HFF-Myc (cell line): ENCODE data around the gene FARP1.

Experiments used
- DNase-seq: peaks from one replicate; pipeline ENCODE4 v3.0.0-alpha.2; 2011; ENCODE audit warnings: low read depth; ENCODE audit errors: extremely low read depth
- H3K4me3 ChIP-seq: replicated peaks from 2 replicates; pipeline ENCODE4 v1.5.1; 2011; ENCODE audit warnings: low read depth, mild to moderate bottlenecking, control low read depth, low read length
- TF ChIP-seq, protein P1 (sequence below): IDR thresholded peaks from 2 replicates; pipeline ENCODE4 v1.5.1; 2012; ENCODE audit warnings: mild to moderate bottlenecking, low read depth, low read length, control low read depth; ENCODE audit errors: missing control alignments

FARP1 gene

DNA sequence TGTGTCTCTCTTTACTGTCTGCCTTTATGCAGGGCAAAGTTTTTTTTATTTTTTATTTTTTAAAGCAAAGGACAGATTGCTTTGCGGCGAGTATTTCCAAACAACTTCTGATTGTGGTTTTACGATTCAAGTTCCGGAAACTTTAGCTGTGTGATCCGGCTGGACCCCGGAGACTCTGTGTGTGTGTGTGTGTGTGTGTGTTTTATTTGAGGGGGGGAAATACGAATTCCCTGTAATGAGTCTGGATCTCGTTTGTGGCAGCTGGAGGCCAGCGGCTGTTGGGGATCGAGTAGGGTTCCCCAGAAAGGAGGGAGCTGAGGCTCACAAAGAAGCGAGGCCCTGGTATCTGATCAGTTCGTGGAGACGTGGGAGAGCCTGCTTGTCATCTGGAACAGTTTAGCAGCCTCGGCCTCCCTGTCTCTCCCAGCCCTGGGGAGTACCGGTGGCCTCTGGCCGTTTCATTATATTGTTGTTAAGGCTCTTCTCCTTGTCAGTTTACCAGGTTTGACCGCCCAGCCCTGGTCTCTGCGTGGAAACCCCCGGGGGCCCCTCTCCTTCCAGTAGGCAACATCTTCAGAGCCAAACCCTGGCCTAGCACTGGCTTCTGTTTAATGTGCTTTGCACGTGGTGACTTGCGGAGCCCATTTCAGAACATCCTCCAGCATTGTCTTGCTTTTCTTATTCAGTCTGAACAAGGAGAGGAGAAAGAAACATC lies 1.3 kb downstream of the FARP1 start:
- TF ChIP-seq, protein P1, sequence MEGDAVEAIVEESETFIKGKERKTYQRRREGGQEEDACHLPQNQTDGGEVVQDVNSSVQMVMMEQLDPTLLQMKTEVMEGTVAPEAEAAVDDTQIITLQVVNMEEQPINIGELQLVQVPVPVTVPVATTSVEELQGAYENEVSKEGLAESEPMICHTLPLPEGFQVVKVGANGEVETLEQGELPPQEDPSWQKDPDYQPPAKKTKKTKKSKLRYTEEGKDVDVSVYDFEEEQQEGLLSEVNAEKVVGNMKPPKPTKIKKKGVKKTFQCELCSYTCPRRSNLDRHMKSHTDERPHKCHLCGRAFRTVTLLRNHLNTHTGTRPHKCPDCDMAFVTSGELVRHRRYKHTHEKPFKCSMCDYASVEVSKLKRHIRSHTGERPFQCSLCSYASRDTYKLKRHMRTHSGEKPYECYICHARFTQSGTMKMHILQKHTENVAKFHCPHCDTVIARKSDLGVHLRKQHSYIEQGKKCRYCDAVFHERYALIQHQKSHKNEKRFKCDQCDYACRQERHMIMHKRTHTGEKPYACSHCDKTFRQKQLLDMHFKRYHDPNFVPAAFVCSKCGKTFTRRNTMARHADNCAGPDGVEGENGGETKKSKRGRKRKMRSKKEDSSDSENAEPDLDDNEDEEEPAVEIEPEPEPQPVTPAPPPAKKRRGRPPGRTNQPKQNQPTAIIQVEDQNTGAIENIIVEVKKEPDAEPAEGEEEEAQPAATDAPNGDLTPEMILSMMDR, result no peak
- DNase-seq, result no peak
- peak overlapping the region; percentile 80 for H3K4me3 ChIP-seq

DNA sequence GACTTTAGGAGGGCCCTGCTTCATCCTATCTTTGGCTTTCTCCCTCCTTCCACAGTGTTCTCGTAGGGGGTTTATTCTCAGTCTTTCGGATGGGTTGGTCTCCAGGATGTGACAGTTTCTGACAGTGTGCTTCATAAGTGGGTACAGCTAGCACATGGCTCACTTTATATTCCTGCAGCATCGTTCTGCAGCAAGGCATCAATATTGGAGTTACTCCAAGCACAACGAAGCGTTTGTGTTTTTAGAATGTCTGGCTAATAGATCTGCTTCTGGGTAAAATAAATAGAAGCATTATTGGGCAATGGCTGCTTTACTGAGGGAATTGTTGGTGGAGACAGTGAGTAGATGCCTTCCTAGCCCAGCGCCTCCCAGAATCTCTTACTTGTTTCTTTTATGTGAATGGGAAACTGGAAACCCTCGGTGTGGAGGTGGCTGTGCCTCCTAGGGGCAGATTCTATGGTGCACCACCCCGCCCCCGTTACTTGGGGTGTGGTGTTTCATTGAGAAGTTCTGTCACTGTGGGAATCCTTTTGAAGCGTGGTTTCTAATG lies 2.0 kb downstream of the FARP1 start:
- TF ChIP-seq, protein P1, result peak; percentile 43
- peak; percentile 46 for DNase-seq
- H3K4me3 ChIP-seq, result peak overlapping the region; percentile 80

DNA sequence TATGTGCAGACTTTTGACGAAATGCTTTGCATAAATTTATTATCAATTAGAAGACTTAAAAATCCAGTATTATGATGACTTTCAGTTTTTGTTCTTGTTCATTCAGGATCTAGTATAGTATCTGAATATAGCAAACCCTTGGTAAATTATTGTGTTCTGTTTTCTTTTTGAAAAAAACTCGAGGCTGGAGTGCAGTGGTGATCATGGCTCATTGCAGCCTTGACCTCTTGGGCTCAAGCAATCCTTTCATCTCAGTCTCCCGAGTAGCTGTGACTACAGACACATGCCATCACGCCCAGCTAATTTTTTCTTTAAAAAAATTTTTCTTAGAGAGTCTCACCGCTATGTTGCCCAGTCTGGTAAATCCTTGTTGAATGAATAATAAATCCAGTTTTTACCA lies 4.6 kb downstream of the FARP1 start:
- TF ChIP-seq, protein P1, result no peak
- no peak for DNase-seq
- no peak overlapping the region for H3K4me3 ChIP-seq

DNA sequence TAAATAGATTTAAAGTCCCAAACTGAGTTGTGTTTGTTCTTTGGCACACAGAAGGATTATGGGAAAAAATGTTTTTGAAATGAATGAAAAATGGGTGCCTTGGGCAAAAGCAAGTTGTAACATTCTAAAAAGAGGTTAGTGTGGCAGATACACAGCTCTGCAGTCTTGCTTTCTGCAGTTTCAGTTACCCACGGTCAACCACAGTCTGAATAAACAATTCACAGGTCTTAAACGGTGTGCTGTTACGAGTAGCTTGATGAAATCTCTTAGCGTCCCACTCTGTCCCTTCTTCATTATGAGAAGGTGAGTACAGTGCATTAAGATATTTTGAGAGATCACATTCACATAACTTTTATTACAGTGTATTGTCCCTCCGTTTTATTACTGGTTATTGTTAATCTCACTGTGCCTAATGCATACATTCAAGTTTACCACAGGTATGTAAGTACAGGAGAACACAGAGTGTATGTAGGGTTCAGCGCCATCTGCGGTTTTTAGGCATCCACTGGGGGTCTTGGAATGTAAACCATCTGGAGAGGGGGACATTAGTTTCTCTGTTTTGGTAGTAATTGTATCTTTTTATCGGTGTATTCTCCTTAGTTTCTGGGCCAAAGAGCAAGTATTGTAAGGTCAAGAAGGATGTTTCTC lies 8.1 kb downstream of the FARP1 start:
- no peak overlapping the region for H3K4me3 ChIP-seq
- DNase-seq, result no peak
- TF ChIP-seq, protein P1, result no peak

DNA sequence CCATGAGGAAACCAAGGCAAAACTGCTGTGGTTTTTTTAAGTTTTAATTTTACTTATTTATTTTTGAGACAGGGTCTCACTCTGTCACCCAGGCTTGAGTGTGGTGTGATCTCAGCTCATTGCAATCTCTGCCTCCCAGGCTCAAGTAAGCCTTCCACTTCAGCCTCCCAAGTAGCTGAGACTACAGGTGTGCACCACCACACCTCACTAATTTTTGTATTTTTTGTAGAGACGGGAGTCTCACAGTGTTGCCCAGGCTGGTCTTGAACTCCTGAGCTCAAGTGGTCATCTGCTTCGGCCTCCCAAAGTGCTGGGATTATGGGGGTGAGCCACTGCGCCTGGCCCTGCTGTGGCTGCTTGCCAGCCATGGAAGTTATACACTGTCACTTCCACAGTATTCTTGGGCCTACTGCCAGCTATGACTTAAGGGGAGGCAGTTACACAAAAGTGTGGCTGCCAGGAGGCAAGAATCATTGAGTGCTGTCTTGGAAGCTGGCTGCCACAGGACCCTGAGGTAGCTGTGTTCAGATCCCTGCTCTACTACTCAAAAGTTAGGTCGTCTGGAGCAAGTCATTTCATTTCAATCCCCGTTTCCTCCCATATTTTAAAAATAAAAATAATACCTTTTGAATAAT lies 12.7 kb downstream of the FARP1 start:
- DNase-seq, result no peak
- TF ChIP-seq, protein P1, result no peak
- no peak overlapping the region for H3K4me3 ChIP-seq

DNA sequence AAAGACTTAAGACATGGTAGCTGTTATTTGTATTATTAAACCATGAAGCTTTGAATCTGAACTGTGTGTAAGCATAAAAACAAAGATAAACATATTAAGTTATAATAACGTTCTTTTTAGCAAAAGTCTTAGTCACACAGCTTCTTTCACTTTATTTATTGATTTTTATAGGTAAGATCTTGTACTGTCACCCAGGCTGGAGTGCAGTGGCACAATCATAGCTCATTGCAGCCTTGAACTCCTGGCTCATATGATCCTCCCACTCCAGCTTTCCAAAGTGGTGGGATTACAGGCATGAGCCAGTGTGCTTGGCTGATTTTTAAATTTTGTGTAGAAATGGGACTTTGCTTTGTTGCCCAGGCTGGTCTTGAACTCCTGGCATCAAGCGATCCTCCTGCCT lies 13.4 kb downstream of the FARP1 start:
- TF ChIP-seq, protein P1, result no peak
- H3K4me3 ChIP-seq, result no peak overlapping the region
- no peak for DNase-seq
